NK-92 (cell line): Measurements from ENCODE around the gene GCG.

Experiments used
- DNase-seq: peaks from one replicate; lab custom pipeline; 2025; ENCODE audit not compliant: unreplicated experiment; lab: John Stamatoyannopoulos, UW

The GCG gene

DNA sequence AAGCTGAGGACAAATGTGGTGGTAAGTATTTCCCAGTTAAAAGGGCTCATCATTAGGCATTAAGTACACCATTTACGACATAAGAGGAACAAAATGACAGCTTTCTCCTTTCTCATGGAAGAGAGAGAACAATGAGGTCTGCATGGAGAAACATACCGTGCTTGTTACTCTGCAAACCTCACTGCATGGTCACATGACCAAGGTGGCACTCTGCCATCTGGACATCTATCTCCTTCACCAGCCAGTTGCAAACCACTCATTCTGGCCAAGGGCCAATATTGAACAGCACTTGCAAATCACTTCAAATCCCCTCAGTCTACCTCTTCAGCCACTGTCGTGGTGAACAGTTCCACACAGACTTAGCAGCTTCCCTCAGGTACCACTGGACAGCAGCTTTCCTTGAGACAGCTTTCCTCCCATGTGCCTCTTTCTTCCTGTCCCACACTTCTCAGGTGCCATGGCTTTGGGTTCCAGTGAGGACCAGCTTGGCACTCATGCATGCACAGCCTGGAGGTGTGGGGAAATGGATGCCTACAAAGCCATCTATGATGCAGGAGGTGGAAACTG is 48.5 kb downstream of the GCG start:
- DNase-seq = no peak

DNA sequence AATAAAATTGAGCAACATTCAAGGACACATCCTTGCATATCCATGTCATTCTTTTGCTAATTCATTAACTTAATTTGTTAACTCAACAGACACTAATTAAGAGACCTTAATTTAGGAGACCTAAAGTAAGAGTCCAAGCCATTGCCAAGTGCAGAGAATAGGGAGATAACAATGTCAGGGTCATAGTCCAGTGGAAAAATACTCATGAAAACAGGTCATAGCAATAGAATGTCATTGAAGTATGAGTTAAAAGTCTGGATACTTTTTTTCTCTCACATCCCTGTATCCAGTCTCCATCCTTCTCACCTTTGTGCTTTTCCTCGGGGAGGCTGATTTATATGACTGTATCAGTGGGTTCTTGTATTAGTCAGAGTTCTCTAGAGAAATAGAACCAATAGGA is 51.5 kb downstream of the GCG start:
- DNase-seq = no peak

DNA sequence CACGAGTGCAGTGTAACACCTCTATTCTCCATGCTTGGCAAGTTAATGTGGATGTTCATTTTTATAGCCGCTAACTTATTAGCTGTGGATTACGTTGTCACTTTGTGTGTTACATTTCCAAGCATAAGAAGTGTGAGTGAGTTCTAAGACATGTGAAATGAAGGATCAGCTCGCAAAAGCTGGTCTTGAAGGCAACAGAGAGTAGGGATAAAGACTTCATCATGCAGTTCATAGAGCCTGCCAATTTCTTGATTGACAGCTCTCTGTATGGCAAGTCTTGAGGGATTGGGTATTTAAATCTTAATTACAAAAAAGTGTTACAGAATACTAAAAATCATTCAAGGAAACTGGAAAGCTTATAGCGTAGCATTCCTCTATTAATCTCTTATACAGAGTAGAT is 52.2 kb downstream of the GCG start:
- no peak for DNase-seq
